ENCODE results near the gene TRMT10A. TPM values are rescaled to one million over a fixed set of nuclear protein-coding genes. Genes with fewer than 3 reads are reported as not detected.

TRMT10A gene, protein sequence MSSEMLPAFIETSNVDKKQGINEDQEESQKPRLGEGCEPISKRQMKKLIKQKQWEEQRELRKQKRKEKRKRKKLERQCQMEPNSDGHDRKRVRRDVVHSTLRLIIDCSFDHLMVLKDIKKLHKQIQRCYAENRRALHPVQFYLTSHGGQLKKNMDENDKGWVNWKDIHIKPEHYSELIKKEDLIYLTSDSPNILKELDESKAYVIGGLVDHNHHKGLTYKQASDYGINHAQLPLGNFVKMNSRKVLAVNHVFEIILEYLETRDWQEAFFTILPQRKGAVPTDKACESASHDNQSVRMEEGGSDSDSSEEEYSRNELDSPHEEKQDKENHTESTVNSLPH
- total RNA-seq (2014; rRNA removed; shearing (Covaris generic)) = 3.8 and 5.3 TPM in 2 replicates

DNA sequence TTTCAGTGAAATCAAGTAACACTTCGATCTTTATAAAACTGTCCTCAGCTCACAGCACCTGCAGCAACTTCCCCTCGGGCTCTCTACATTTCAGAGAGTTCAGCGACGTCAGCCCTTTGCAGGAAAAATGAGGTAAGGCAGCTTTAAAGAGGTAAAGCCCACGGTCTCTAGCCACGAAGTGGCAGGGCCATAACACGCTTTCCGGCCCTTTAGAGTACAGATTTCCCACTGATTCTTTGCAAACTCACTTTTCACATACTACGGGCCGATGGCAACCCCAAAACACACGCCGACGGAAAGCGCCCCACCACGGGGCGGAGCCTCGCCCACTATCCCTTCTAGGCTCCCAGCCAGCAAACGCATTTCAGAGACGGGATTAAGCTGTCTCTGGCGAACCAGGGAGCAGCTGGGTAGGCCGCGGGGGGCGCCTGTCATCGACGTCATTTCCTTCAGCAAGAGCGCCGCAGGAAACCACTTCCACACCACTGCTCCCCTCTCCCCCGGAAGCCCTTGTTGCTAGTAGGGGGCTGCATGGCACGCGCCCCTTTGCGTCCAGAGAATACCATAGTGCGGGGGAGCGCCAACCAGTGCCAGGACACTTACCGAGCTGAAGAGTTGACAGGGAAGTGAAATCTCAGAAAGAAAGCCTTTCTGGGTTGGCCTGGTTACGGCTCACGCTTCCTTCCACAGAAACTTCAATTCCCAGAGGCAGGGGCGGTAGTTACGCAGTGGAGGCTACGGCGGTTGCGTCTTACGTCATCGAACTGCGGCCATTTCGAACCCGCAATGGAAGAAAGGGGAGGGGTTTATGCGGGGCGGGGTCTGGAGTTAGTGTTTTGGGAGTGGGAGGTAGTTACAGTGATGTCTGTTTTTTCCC lies at the start of gene TRMT10A:
TSS of gene TRMT10A (minus strand) at position 730 of the 877 bp plus-strand sequence. CDS start 4,701 bp downstream, outside the sequence.

DNA sequence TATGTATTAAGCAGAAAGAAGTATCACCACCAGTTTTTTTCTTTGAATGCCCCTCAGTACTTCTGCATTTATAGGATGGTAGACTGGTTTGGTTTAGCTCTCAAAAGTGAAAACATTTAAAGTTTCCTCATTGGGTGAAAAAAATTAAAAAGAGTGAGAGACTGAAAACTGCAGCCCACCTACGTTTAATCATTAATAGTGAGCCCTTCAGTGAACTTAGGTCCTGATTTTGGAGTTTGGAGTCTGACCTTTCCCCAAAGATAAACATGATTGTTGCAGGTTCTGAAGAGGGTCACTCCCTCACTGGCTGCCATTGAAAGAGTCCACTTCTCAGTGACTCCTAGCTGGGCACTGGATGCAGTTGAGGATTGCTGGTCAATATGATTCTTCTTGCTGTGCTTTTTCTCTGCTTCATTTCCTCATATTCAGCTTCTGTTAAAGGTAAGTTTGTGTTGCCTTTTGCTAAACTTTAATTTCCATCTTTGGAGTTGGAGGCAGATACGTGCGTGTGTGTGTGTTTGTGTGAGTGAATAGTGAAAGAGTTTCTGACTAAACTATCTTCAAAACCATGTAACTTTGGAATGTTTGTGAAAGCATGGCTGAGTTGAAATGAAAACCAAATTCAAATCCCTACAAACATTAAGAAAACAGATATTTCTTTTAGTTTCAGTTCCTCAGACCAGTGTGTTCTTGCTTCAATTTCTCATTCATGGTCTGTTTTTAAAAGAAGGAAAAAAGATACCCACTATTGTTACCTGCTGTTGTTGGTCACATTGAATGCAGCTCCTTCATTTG lies 10.9 kb upstream of the TRMT10A start, which contains the start of gene MTTP:
TSS of gene MTTP (plus strand) at position 295 of the 795 bp plus-strand sequence. CDS start at position 381, 86 bp downstream.

DNA sequence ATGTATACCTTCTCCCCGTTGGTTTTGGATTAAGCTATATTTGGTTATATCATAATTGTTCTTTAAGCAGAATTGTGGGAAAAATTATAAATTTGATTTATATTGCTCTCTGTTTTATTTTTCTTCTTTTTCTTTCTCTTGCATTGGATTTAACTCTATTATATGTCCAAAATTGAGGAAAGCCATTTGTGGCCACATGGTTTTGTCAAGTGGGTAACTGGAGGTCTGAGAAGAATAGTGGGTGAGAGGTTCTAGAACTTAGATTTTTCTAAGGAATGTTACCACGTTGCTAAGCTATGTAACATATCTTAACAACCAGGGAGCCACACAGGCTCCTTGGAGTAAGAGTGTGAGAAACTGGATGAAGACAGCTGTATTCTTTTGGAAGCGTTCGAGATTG lies 53.1 kb downstream of the TRMT10A start, which contains the start of gene C4orf17:
TSS of gene C4orf17 (plus strand) at position 301 of the 400 bp plus-strand sequence. CDS start 2,061 bp downstream, outside the sequence.

Other genes with a start within 250 kb of the TRMT10A start
- gene ADH1B, start 242.6 kb downstream of the TRMT10A start, total RNA-seq (2014; rRNA removed; shearing (Covaris generic)) = not detected in 2 replicates
- not detected in 2 replicates for gene ADH1C, start 211.3 kb downstream of the TRMT10A start, total RNA-seq (2014; rRNA removed; shearing (Covaris generic))
- gene ADH7, start 128.7 kb downstream of the TRMT10A start, total RNA-seq (2014; rRNA removed; shearing (Covaris generic)) = not detected in 2 replicates
- gene C4orf17, start 53.0 kb downstream of the TRMT10A start, total RNA-seq (2014; rRNA removed; shearing (Covaris generic)) = not detected in 2 replicates
- not detected in 2 replicates for gene MTTP, start 10.8 kb upstream of the TRMT10A start, total RNA-seq (2014; rRNA removed; shearing (Covaris generic))
- not detected in 2 replicates for gene C4orf54, start 93.8 kb upstream of the TRMT10A start, total RNA-seq (2014; rRNA removed; shearing (Covaris generic))

Data from A375 (cell line).